ENCODE data around the gene ACADVL. TPM values are rescaled to one million over a fixed set of nuclear protein-coding genes. Genes with fewer than 3 reads are reported as not detected.
"Not testable (repeated sequence)": the region's sequence is repeated elsewhere in the genome, so short reads cannot be mapped to it uniquely, and the experiment has no call there.

The ACADVL gene
- total RNA-seq, 3 donors from 2014 or later (not counting 1 experiment from before 2014, with no cell fraction given), result 439 to 637 (median 607) TPM

DNA sequence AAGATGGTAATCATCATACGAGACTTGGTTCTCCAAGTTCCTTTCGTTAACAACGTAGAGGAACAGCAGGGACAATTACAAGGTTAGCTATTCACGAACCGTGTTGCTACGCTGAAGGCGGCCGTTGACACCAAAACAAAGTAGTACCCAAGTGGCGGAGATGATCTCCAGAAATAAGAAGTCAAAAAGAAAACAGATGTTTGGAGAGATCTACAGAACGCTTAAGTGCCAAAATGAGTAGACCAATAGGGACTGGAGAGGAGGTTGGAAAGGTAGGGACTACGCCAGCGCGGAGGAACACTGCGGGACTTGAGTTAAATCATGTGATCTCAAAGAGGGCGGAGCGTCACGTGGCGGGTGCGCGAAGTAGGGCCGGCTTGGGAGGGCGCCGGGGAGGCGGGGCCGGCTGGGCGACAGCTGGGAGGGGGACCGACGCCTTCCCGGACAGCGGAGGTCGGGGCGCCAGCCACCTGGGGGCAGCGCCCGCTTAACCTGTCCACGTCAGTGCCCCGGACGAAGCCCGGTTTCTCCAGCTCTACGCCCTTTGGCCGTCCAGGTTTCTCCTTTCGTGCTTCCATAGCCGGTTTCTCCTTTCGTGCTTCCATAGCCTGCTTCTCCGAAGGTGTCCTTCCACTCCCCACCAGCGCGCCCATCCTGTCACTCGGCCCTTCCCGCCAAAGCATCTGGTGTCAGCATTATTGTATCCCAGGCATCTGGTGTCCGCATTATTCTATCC is 23.1 kb downstream of the ACADVL start:
- Histone ChIP-seq H3K27me3 (ENCODE audit: control insufficient read depth, insufficient read depth, low read length) (no peaks in the 10 kb centered on the region), H3K27ac (ENCODE audit: low read length) (peak overlapping the region; percentile 83), H3K9me3 (ENCODE audit: control insufficient read depth, insufficient read depth, low read length) (no peaks in the 10 kb centered on the region), H3K4me3 (ENCODE audit: low read length) (peak overlapping the region; percentile 89), H3K36me3 (ENCODE audit: control insufficient read depth, insufficient read depth, low read length) (peaks cover 34% of the 10 kb centered on the region), H3K4me1 (ENCODE audit: control insufficient read depth, insufficient read depth, low read length) (peaks cover 31% of the 10 kb centered on the region)
- H3K4me1 Mint-ChIP-seq, result peaks cover 39 to 49% of the 10 kb centered on the region in 2 donors
- peak overlapping the region; percentile 95 for H3K4me3 Mint-ChIP-seq
- H3K36me3 Mint-ChIP-seq, result no peaks in the 10 kb centered on the region
- intact Hi-C loops (cut with micrococcal nuclease), result loop anchor here (1.0 to 2.0 kb wide), 2 partner anchors 9 to 64 kb away; partner anchors contain the start of genes EIF5A and ELP5
- H3K9me3 Mint-ChIP-seq, result no peaks in the 10 kb centered on the region
- 2% methylated on average over 49 of the region's 49 CpGs for WGBS (ENCODE audit: insufficient coverage)
- peak overlapping the region; percentile 97 to 99 for H3K27ac Mint-ChIP-seq
- no peaks in the 10 kb centered on the region for H3K27me3 Mint-ChIP-seq (ENCODE audit: low read depth in 2 of 2)
- DNase-seq (peak; percentile 93 to 98), ATAC-seq (peak; percentile 43 to 79 (median 60))
- TF ChIP-seq, protein P1, sequence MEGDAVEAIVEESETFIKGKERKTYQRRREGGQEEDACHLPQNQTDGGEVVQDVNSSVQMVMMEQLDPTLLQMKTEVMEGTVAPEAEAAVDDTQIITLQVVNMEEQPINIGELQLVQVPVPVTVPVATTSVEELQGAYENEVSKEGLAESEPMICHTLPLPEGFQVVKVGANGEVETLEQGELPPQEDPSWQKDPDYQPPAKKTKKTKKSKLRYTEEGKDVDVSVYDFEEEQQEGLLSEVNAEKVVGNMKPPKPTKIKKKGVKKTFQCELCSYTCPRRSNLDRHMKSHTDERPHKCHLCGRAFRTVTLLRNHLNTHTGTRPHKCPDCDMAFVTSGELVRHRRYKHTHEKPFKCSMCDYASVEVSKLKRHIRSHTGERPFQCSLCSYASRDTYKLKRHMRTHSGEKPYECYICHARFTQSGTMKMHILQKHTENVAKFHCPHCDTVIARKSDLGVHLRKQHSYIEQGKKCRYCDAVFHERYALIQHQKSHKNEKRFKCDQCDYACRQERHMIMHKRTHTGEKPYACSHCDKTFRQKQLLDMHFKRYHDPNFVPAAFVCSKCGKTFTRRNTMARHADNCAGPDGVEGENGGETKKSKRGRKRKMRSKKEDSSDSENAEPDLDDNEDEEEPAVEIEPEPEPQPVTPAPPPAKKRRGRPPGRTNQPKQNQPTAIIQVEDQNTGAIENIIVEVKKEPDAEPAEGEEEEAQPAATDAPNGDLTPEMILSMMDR (IDR thresholded peaks at IDR 0.05), result no peak

DNA sequence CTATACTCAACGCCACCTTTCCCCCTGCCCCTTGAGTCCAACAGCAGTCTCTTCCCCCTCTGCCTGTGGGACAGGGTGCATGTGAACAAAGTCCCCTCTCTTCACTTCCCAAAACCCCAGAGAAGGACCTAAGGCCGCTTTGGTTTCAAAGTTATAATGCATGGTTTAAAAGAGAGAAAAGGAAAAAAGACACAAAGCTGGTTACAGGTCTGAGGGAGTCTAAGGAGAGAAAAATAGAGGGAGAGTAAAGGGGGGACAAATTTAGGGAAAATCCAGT is 23.7 kb downstream of the ACADVL start:
- Mint-ChIP-seq H3K27me3 (ENCODE audit: low read depth in 2 of 2) (no peaks in the 10 kb centered on the region), H3K4me3 (peak overlapping the region; percentile 95), H3K9me3 (no peaks in the 10 kb centered on the region), H3K36me3 (no peaks in the 10 kb centered on the region), H3K4me1 (peaks cover 39 to 49% of the 10 kb centered on the region in 2 donors), H3K27ac (peak overlapping the region; percentile 97 to 99)
- peaks cover 34% of the 10 kb centered on the region for H3K36me3 ChIP-seq (ENCODE audit: control insufficient read depth, insufficient read depth, low read length)
- DNase-seq (no peak), ATAC-seq (no peak)
- H3K9me3 ChIP-seq (ENCODE audit: control insufficient read depth, insufficient read depth, low read length), result no peaks in the 10 kb centered on the region
- no peaks in the 10 kb centered on the region for H3K27me3 ChIP-seq (ENCODE audit: control insufficient read depth, insufficient read depth, low read length)
- H3K4me1 ChIP-seq (ENCODE audit: control insufficient read depth, insufficient read depth, low read length), result peaks cover 31% of the 10 kb centered on the region
- H3K4me3 ChIP-seq (ENCODE audit: low read length), result peak overlapping the region; percentile 89
- WGBS (ENCODE audit: insufficient coverage), result 67% methylated on average over 2 of the region's 2 CpGs
- H3K27ac ChIP-seq (ENCODE audit: low read length), result peak overlapping the region; percentile 83
- intact Hi-C loops (cut with micrococcal nuclease), result loop anchor here (1.0 to 2.0 kb wide), 2 partner anchors 9 to 63 kb away; partner anchors contain the start of genes EIF5A and ELP5
- TF ChIP-seq, protein P1 (IDR thresholded peaks at IDR 0.05), result no peak

DNA sequence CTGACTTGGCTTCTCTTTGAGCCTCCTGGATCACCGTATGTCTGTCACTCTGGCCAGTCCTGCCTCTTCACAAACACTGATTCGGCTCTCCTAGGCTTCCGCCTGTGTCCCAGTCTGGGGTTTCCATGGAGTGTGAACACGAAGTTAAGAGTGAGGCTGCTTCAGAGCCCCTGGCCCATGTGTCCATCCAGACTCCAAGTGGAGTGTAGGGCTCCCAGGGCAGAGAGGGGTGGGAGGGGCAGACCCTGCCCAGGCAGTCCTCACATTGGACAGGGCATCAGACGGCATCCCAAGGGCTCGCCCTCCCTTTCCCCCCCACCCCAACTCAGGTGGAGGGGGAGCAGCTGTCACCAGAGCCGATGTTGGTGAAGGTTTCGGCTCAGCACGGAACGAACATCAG is 24.1 kb downstream of the ACADVL start:
- peaks cover 42 to 49% of the 10 kb centered on the region in 2 donors for H3K4me1 Mint-ChIP-seq
- not testable (repeated sequence) for H3K27ac ChIP-seq (ENCODE audit: low read length)

DNA sequence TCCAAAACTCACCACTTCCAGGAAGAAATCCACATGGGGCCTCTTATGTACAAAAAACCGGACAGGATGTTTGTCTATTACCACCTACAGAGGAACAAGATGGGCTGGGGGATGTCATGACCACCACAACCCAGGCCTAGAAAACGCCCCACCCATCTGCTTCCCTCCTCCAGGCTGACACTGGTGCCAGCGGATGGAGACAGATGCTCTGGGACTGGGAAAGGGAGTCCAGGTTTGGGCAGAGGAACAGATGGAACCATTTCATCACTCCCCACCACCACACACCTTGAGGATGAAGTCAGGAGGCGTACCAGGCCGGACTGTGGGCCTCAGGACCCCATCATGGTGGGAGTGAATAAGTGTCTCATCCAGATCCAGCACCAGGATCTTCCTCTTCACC is 27.0 kb downstream of the ACADVL start:
- H3K27ac Mint-ChIP-seq, result no peak overlapping the region
- H3K36me3 Mint-ChIP-seq, result no peaks in the 10 kb centered on the region
- Histone ChIP-seq H3K4me3 (ENCODE audit: low read length) (no peak overlapping the region), H3K36me3 (ENCODE audit: control insufficient read depth, insufficient read depth, low read length) (peaks cover 25% of the 10 kb centered on the region), H3K27me3 (ENCODE audit: control insufficient read depth, insufficient read depth, low read length) (no peaks in the 10 kb centered on the region), H3K9me3 (ENCODE audit: control insufficient read depth, insufficient read depth, low read length) (no peaks in the 10 kb centered on the region), H3K27ac (ENCODE audit: low read length) (no peak overlapping the region), H3K4me1 (ENCODE audit: control insufficient read depth, insufficient read depth, low read length) (peaks cover 33% of the 10 kb centered on the region)
- DNase-seq (no peak), ATAC-seq (no peak)
- 100% methylated on average over 2 of the region's 5 CpGs for WGBS (ENCODE audit: insufficient coverage)
- intact Hi-C loops (cut with micrococcal nuclease), result no loop called here
- H3K27me3 Mint-ChIP-seq (ENCODE audit: low read depth in 2 of 2), result no peaks in the 10 kb centered on the region
- H3K4me3 Mint-ChIP-seq, result peak overlapping the region; percentile 22
- TF ChIP-seq, protein P1 (IDR thresholded peaks at IDR 0.05), result no peak
- H3K4me1 Mint-ChIP-seq, result peaks cover 43 to 45% of the 10 kb centered on the region in 2 donors
- no peaks in the 10 kb centered on the region for H3K9me3 Mint-ChIP-seq

More for the DNA sequence above, 24.1 kb downstream of the ACADVL start:
- WGBS (ENCODE audit: insufficient coverage), result 96% methylated on average over 8 of the region's 10 CpGs
- intact Hi-C loops (cut with micrococcal nuclease), result loop anchor here (1.0 to 2.0 kb wide), 2 partner anchors 8 to 63 kb away; partner anchors contain the start of genes EIF5A and ELP5
- H3K36me3 Mint-ChIP-seq; H3K27me3 Mint-ChIP-seq (ENCODE audit: low read depth in 2 of 2); DNase-seq; H3K27me3 ChIP-seq (ENCODE audit: control insufficient read depth, insufficient read depth, low read length); H3K4me3 ChIP-seq (ENCODE audit: low read length); H3K9me3 Mint-ChIP-seq; ATAC-seq; H3K9me3 ChIP-seq (ENCODE audit: control insufficient read depth, insufficient read depth, low read length): not testable (repeated sequence)
- Mint-ChIP-seq H3K27ac (peak overlapping the region; percentile 97 to 99), H3K4me3 (peak overlapping the region; percentile 50)
- Histone ChIP-seq H3K4me1 (ENCODE audit: control insufficient read depth, insufficient read depth, low read length) (peaks cover 32% of the 10 kb centered on the region), H3K36me3 (ENCODE audit: control insufficient read depth, insufficient read depth, low read length) (peaks cover 34% of the 10 kb centered on the region)

Data from natural killer cell (primary cell).